OCI-LY3 (cell line): ENCODE data around the gene MGP.

Experiments used
- EZH2phosphoT487 ChIP-seq: fragments of 200-600 bp; shearing (Covaris generic); IDR thresholded peaks from 2 replicates; pipeline ENCODE4 v1.6.1; 2018; ENCODE audit warnings: antibody characterized with exemption, mixed run types, low read depth
- TF ChIP-seq, protein P1 (sequence below): fragments of 200-600, 300-600 bp; sonication (generic); IDR thresholded peaks from 2 replicates; pipeline ENCODE4 v1.5.1; 2014; ENCODE audit warnings: antibody characterized with exemption, low read length, low read depth

DNA sequence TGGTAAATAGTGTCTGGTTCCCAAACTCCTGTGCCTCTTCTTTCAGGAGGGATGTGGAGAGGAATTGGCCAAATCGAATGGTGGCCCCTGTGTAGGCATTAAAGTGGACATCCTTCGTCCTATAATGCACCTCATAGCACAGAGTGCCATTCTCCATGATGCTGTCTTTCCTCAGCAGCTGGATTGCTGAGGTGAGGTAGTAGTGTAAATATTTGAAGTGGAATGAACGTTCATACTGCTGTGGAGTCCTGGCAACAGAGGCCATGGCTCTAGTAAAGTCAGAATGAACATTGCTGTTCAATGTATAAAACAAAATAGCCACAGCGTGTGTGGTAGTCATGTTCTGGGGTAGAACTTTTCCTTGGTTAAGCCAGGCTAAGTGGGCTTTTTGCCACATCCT is 45.0 kb downstream of the MGP start:
- TF ChIP-seq, protein P1, sequence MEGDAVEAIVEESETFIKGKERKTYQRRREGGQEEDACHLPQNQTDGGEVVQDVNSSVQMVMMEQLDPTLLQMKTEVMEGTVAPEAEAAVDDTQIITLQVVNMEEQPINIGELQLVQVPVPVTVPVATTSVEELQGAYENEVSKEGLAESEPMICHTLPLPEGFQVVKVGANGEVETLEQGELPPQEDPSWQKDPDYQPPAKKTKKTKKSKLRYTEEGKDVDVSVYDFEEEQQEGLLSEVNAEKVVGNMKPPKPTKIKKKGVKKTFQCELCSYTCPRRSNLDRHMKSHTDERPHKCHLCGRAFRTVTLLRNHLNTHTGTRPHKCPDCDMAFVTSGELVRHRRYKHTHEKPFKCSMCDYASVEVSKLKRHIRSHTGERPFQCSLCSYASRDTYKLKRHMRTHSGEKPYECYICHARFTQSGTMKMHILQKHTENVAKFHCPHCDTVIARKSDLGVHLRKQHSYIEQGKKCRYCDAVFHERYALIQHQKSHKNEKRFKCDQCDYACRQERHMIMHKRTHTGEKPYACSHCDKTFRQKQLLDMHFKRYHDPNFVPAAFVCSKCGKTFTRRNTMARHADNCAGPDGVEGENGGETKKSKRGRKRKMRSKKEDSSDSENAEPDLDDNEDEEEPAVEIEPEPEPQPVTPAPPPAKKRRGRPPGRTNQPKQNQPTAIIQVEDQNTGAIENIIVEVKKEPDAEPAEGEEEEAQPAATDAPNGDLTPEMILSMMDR: no peak
- TF ChIP-seq EZH2phosphoT487: no peak
